HepG2 (cell line): ENCODE measurements around the gene MAPK7. TPM values are rescaled to one million over a fixed set of nuclear protein-coding genes. Genes with fewer than 3 reads are reported as not detected.

Experiments
- GMEB2 ChIP-seq: IDR thresholded peaks from 2 replicates; pipeline ENCODE4 v1.6.1; 2016; ENCODE audit warnings: missing biosample characterization, missing genetic modification reagents, low read depth
- KDM1A ChIP-seq: IDR thresholded peaks from 2 replicates; pipeline ENCODE4 v1.6.1; 2016; ENCODE audit warnings: missing compliant biosample characterization
- KIAA2018 ChIP-seq: sonication (generic); formaldehyde crosslinking; IDR thresholded peaks from 2 replicates; pipeline ENCODE4 v1.5.0; 2020; ENCODE audit warnings: mild to moderate bottlenecking, missing genetic modification reagents, borderline replicate concordance
- SP1 ChIP-seq, 2 experiments: fragments of 450-650 bp in 1 of 2; sonication (generic) in 1 of 2; formaldehyde crosslinking in 1 of 2; IDR thresholded peaks; 2 replicates each; pipeline versions ENCODE4 v1.4.0 to v1.6.1; 2016 to 2020; ENCODE audit warnings: missing genetic modification reagents in 1 of 2
- ZBTB3 ChIP-seq: sonication (generic); formaldehyde crosslinking; IDR thresholded peaks from 2 replicates; pipeline ENCODE4 v1.4.0; 2020; ENCODE audit warnings: low read depth, mild to moderate bottlenecking, moderate library complexity, missing genetic modification reagents, borderline replicate concordance
- ZHX1 ChIP-seq: sonication (generic); formaldehyde crosslinking; IDR thresholded peaks from 2 replicates; pipeline ENCODE4 v1.8.1; 2022; ENCODE audit warnings: low read depth, mild to moderate bottlenecking, missing genetic modification reagents
- ZNF317 ChIP-seq: sonication (generic); formaldehyde crosslinking; IDR thresholded peaks from 2 replicates; pipeline ENCODE4 v1.5.0; 2020; ENCODE audit warnings: mild to moderate bottlenecking, missing genetic modification reagents
- polyA plus RNA-seq, 8 experiments: library from polyadenylated mRNA; depleted of rRNA in 3 of 8; stranded (reverse) in 7 of 8; unstranded in 1 of 8; fragments of >200 nt; fragmentation: Illumina TruSeq in 4 of 8; extraction: Trizol in 4 of 8; gene quantifications; 2 replicates each; pipeline versions ENCODE4 v1.2.1 to v1.2.3, GENCODE V29; 2011 to 2016; ENCODE audit warnings: low read depth in 4 of 8, missing spikeins in 1 of 8, mixed read lengths in 1 of 8; ENCODE audit not compliant: insufficient read depth in 1 of 8
- total RNA-seq, 5 experiments: library from RNA; depleted of rRNA; stranded (reverse); fragments of >200 nt; fragmentation: Illumina TruSeq; extraction: Trizol; gene quantifications; 2 replicates each; pipeline ENCODE4 v1.2.3, GENCODE V29; 2016; ENCODE audit warnings: low read depth in 1 of 5

Gene MAPK7
- total and polyA plus RNA-seq, 2 of the 13 experiments (the other 11 are each of a cell fraction or from before 2014, with no cell fraction given): 2.9 to 5.9 TPM

- TF ChIP-seq ZHX1 (0 out of 2 replicates have a peak, but pooled peaks have one; percentile 7), SP1 (IDR thresholded peaks at IDR 0.05) (no peak), SP1 (CRISPR knock-in tag; IDR thresholded peaks at IDR 0.05) (peak; percentile 77; the same call in 1 of the 2 replicates), GMEB2 (CRISPR knock-in tag) (no peak), ZBTB3 (CRISPR knock-in tag) (no peak), KDM1A (CRISPR knock-in tag) (no peak), ZNF317 (CRISPR knock-in tag) (peak; percentile 51; the same call in 1 of the 2 replicates), KIAA2018 (CRISPR knock-in tag) (no peak)
Observed at GRCh38 chr17:19378416-19379360, at the start of gene MAPK7 (continued).
